CD4-positive, alpha-beta T cell treated with Interleukin-17A for 4 hours (primary cell): ENCODE measurements around the gene GSDME.
"Not testable (repeated sequence)": the region's sequence is repeated elsewhere in the genome, so short reads cannot be mapped to it uniquely, and the experiment has no call there.

Experiments
- DNase-seq: peaks from one replicate; pipeline ENCODE4 v3.0.0-alpha.2; 2020; ENCODE audit warnings: mixed read lengths

Gene GSDME

GRCh38 chr7:24740871-24741270 lies 16.4 kb downstream of the GSDME start:
- DNase-seq = no peak

- DNase-seq = no peak
Observed at GRCh38 chr7:24739306-24739705, 18.0 kb downstream of the GSDME start.

GRCh38 chr7:24738577-24738976 lies 18.7 kb downstream of the GSDME start:
- DNase-seq = no peak

- DNase-seq = no peak
Observed at GRCh38 chr7:24737281-24737680, 20.0 kb downstream of the GSDME start.

GRCh38 chr7:24735594-24735993 lies 21.7 kb downstream of the GSDME start:
- DNase-seq = not testable (repeated sequence)

- DNase-seq = no peak
Observed at GRCh38 chr7:24734306-24734705, 23.0 kb downstream of the GSDME start.

GRCh38 chr7:24733414-24734060 lies 23.7 kb downstream of the GSDME start:
- DNase-seq = no peak

GRCh38 chr7:24732646-24733413 lies 24.4 kb downstream of the GSDME start:
- DNase-seq = no peak

- no peak for DNase-seq
Observed at GRCh38 chr7:24731313-24731712, 26.0 kb downstream of the GSDME start.

- DNase-seq = no peak
Observed at GRCh38 chr7:24730018-24730369, 27.3 kb downstream of the GSDME start.

GRCh38 chr7:24729365-24730017 lies 27.8 kb downstream of the GSDME start:
- DNase-seq = no peak

GRCh38 chr7:24728503-24729364 lies 28.5 kb downstream of the GSDME start:
- no peak for DNase-seq

- DNase-seq = no peak
Observed at GRCh38 chr7:24728121-24728500, 29.2 kb downstream of the GSDME start.

GRCh38 chr7:24727154-24728120 lies 29.8 kb downstream of the GSDME start:
- no peak for DNase-seq

GRCh38 chr7:24725554-24726241 lies 31.6 kb downstream of the GSDME start:
- no peak for DNase-seq

- no peak for DNase-seq
Observed at GRCh38 chr7:24724451-24725190, 32.6 kb downstream of the GSDME start.

GRCh38 chr7:24723178-24723530 lies 34.1 kb downstream of the GSDME start:
- no peak for DNase-seq

GRCh38 chr7:24722386-24723177 lies 34.7 kb downstream of the GSDME start:
- DNase-seq = no peak

- no peak for DNase-seq
Observed at GRCh38 chr7:24721481-24722001, 35.7 kb downstream of the GSDME start.

- DNase-seq = no peak
Observed at GRCh38 chr7:24720283-24720682, 37.0 kb downstream of the GSDME start.
